A673 (cell line): Measurements from ENCODE around the gene ARL16.

Experiments used
- CTCF ChIP-seq: fragments of 300-800, 200-600 bp; sonication (generic); conservative IDR thresholded peaks from 2 replicates; pipeline ENCODE4 v1.5.1; 2017; ENCODE audit warnings: low read depth, mild to moderate bottlenecking, antibody characterized with exemption, low read length, moderate library complexity, mixed read lengths
- EZH2 ChIP-seq: fragments of 200-600 bp; sonication (generic); IDR thresholded peaks from 2 replicates; pipeline ENCODE4 v1.6.1; 2017; ENCODE audit warnings: borderline replicate concordance, low read depth, mild to moderate bottlenecking, mixed read lengths, antibody characterized with exemption, low read length; ENCODE audit not compliant: poor library complexity, severe bottlenecking

- TF ChIP-seq CTCF (no peak), EZH2 (no peak)
Observed at GRCh38 chr17:81688616-81689015, 5.0 kb upstream of the ARL16 start.
